HG03280 (cell line): ENCODE results near the gene CNNM1.
A peak's percentile ranks its signal among the peaks of the same experiment; 100 is the strongest.

Experiments used
- ATAC-seq: cut with Tn5 transposase; IDR thresholded peaks from one replicate; pipeline ENCODE4 v1.9.1; 2021; ENCODE audit warnings: mild to moderate bottlenecking, moderate library complexity; ENCODE audit not compliant: unreplicated experiment

CNNM1 gene

DNA sequence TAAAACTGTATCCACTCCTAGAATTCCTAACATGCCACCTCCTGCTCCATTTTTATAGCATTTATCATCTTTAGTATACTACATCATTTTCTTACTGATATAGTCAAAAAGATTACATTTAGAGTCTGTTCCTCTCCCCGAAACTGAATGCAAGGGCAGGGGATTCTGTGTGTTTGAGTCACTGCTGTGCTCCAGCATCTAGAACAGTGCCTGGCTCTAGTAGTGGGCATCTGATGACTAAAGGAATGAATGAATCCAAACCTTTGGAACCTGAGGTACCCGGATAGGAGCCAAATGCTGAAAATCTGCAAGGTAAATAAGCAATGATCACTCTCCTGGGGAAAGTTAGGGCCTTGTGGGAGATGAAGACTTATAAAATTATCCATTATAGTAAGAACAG, 82.4 kb downstream of the CNNM1 start:
- no peak for ATAC-seq

DNA sequence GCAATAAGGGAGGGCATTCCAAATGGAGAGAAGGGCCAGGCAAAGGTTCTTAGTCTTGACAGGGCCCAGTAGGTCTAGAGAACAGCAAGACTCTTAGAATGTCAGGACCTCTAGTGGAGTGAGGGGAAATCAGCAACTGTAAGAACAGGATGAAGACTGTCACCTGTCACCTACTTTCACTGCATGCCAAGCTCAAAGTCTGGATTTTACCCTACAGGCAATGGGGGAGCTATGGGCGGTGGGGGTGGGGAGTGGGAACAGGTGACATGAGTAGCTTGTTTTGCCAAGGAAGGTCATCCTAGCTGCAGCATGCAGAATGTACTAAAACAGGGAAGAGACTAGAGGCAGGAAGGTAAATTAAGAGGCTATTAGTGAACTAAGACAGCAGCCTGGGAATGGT, 82.9 kb downstream of the CNNM1 start:
- no peak for ATAC-seq

DNA sequence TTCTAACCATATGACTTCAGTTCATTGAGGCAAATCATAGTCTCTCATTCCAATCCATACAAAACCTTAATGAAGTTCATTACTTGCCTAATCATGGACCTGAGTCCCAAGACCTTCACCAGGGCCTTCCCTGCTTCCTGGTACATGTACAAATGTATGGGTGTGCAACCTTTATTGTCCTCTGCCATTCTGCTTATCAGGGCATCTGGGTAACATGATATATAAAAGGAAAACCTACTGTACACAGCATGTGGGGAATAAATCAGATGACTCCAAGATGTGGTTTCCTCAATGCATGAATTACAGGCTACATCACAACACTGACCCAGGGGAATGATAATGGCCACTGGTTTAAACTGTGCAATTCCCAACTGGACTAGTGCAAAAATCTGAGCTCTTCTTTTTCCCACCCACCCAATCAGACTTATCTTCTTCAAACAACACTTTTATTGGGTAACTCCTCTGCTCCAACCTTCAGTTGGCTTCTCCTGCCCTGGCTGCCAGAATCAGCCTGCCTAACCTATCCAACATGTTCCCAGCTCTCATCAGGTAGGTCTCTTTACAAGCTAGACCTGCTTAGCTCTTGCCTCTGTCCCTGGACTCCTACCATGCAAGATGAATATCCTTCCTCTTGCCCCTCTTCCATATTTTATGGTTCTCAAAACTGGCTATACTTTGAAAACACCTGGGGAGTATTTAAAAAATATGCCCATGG, 89.9 kb downstream of the CNNM1 start:
- ATAC-seq, result no peak

DNA sequence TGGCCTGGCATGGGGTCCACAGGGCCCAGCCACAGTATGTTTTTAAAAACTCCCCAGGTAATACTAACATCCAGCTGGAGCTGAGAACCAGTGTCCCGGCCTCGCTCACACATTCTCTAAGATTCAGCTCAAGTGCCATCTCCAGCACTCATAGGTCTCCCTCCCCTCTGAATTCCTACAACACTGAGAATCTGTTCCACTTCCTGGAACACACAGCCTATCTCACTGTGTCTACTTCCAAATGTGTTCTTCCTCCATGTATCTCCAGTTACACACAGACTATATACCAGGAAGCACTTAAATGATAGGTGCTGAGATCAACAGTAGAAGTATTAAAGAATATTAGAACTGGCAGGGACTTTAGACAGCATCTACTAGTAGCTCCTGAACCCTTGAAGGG, 90.5 kb downstream of the CNNM1 start:
- ATAC-seq, result no peak

DNA sequence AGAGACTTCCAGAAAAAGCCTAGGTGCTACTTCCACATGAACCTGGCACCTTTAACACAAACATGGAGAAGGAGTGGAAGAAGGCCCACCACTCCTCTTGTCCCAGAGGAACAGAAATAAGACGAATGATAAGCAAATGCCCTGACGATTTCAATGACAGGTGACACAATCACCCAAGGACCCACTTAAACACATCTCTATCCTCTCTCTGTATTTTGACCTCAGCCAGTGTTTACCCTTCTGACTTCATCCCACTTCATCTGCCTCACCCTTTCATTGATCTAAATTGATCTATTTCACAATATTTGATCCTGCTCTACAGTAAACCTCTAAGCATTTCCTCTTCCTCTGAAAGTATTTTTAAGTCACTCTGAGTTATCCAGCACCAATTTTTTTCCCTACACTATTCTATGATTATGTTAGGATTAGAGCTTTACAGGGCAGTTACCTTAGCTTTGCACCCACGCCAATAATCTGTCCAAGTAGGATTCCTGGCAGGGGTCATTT, 92.1 kb downstream of the CNNM1 start:
- no peak for ATAC-seq

DNA sequence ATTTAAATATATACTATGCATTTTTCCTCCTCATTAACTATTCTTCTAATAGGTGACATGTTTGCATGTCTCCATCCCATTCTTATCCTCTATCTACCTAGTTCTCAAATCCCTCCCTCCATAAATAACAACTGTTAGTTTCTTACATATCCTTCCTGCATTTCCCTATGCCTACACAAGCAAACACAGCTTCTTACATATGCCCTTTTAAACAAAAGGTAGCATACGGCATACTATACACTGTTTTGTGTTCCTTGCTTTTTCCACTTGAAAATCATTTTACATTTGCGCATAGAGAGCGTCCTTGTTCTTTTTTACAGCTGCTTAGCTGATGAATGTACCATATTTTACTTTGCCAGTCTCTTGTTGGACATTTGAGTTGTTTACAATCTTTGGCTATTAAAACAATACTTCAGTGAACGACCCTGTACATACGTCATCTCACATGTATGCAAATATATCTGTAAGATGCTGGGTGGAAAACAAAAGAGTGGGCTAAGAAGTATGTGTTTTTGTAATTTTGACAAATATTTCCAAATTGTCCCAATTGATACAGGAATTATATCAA, 93.5 kb downstream of the CNNM1 start:
- ATAC-seq, result no peak

DNA sequence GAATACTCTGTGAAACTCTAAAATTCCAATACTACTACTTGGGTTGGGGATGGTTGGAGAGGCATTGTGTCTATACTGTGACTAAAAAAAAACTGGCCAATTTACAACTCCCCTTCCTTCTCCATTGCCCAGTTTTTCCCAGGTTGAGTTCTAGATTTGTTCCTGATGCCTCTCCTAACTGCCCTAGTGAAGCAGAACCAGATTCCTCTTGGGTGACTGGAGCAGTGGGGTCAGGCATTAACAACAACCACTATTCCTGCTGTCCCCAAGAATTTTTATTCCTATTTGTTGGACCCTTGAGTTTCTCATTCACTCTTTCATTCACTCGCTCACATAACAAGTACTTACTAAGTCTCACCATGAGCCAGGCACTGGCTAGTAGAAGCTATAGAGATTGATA, 95.5 kb downstream of the CNNM1 start:
- ATAC-seq, result no peak

DNA sequence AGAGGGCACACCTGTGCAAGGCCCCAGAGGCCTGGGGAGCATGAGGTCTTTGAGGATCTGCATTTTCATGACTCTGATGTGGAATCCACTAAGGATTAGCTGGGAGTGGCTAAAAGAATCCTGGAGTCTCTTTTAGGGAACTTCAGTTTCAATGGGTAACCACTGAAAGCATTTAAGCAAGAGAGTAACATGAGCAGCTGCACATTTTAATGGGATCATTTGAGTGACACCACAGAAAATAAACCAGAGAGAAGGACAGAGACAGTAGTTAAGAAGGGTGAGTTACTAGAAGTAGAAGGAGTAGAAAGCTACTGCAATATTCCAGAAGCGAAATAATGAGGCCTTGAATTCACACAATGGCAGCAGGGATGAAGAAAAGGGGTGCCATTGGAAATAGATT, 96.0 kb downstream of the CNNM1 start:
- no peak for ATAC-seq

DNA sequence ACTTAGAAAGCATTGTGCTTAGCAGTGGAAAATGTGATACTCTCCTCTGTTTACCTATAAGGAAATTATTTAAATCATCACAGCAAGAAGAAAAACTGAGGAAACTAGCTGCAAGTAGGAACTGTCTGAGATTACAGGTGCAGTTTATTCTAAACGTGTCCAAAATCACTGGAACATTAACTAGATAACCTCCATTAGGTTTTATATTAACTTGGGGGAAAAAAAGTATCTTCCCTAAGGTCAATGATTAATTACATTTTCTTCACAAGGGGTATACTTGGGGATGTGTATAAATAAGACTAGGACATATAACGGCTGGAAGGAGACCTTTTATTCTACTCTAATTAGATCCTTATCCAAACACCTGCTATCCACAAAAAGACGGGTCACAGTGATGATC, 97.5 kb downstream of the CNNM1 start:
- no peak for ATAC-seq

DNA sequence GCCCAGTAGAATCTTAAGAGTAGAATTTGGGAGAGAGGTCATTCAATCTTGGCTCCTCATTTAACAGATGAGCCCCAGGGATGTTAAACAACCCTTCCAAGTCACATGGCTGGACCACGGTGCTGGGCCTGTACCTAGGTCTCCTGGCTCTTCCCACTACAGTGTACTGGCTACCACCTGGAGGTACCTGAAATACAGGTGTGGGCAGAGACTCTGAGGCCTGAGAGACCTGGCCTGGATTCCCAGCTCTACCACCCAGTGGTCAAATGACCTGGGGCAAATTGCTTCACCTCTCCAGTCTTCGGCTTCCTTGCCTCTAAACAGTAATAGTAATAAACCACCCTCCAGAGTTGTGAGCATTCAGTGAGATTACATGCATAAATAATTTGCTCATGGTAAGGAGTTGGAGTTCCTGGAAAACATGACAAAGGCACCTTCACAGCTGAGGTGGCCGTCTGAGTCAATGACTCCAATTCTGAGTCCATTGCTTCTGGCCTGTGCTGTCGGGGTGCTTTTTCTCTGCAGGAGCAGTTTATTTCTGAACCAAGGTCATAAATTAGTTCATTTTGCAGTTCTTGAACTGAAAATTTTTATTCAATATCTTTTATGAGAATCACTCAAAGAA, 98.5 kb downstream of the CNNM1 start:
- ATAC-seq, result no peak

DNA sequence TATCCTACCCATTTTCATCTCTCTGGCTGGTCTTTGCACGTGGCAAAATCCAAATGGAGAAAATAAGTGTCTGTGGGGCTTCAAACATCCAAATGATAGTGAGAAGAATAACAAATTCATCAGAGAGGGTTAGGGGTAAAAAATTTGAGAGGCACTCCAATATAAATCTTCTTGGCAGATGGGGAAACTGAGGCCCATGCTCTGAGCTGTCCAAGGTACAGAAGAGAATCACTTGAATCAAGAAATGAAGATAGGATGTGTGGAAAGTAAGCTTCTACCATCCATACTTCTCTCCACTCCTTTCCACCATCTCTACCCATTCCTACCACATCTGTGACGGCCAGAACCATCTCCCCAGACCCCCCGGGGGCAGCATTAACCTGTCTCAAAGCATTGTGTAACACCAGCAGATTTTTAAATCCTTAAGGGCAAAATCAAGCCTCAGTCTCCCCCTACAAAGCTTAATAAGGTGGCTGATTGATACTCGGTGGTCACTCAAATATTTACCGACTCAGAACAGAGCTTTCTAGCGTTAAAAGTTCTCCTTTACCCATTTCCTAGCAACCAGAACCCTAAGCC, 100.5 kb downstream of the CNNM1 start:
- ATAC-seq, result no peak

DNA sequence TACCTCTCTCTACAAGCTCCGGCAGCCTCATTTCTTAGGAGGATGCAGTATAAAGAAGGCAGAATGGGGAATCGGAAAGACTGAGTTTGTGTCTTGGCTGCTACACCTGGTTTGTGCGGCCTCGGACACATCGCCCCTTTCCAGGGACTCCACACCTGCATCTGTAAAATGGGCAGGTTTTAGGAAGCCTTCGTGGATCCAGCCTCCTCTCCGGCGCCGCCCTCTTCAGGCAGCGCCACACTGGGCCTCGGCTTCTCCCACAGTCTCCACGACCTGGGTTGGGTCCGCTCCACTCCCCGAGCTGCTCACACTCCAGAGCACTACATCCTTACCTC, 100.9 kb downstream of the CNNM1 start:
- peak; percentile 11 for ATAC-seq

DNA sequence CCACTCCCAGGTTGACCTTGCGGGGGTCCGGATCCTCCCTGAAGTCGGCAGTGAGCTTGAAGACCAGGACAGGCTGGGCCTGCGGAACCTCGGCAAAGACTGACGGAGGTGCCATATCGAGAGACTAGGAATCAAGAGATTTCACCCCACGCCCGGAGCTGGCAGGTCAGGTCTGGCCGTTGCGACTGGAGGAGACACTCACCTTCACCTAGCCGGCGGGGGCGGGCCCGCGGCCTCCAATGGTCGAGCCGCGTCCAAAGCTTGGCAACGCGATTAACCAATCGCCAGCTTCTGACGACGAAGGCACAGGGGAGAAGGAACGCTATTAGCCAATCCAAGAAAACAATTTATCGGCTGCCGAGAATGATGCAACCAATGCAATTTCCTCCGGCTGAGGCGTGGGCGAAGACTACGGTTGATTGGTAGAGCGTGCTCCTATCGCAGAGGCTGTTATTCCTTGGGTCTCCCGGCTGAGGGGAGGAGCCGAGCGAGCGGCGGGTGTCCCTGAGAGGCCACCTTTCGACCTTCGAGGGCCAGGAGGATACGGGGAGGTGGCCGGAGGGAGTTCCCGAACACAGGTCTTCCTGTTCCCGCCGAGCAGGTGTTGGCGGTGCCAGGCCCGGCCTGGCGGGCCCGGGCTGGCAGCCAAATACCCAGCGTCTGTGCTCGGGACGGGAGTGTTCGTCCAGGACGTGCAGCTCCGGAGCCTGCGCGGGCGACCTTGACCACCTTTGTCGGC, 101.5 kb downstream of the CNNM1 start, which contains the start of gene GOT1:
GOT1 (minus strand) TSS at position 174 of the 739 bp plus-strand sequence; CDS start at position 115, 59 bp downstream.
- peak; percentile 96 for ATAC-seq

DNA sequence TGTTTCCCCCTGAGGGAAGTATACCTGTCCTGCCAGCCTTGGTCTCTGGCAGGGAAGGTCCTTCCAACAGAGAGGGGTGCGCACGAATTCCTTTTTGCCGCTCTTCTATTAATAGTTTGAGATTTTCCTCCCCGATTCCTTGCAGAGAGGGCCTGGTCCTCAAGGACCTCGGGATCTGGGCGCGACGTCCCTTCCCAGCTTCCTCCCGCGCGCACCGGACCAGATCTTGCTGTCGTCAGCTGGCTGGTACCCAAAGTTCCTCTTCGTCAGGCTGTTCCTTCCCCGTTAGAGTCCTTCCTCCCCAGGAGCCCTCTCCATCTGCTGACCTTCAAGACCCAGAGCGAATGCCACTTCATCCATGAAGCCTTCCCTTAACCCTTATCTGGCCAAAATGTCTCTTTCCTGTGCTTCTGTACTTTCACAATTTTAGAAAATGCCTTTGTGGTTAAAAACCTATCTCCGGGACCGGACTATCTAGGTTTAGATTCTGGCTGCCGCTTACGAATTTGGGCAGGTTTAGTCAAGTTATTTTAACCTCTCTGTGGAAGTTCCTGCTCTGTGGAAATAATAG, 102.1 kb downstream of the CNNM1 start:
- ATAC-seq, result no peak

DNA sequence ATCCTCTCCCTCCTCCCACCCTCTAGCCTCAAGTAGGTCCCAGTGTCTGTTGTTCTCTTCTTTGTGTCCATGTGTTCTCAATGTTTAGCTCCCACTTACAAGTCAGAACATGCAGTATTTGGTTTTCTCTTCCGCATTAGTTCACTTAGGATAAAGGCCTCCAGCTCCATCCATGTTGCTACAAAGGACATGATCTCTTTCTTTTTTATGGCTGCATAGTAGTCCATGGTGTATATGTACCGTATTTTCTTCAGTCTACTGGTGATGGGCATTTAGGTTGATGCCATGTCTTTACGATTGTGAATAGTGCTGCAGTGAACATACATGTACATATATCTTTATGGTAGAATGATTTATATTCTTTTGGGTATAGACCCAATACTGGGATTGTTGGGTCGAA, 102.9 kb downstream of the CNNM1 start:
- no peak for ATAC-seq

DNA sequence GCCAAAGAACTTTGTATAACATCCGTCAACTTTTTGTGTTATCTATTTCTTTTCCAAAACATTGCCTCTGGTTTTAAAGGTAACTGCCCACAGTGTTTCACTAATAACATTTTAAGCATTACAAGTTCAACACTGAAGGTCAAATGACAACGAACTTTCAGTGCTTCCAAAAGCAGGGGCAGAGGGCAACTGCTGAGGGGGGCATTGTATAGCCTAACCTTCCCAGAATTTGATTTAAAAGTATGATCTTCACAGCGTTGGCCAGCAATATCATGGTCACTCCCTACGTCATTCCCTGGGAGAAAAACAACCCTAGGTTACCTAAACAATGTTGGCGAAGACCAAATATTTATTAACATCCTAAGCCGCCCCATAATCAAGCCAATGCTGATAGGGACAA, 103.7 kb downstream of the CNNM1 start:
- no peak for ATAC-seq

DNA sequence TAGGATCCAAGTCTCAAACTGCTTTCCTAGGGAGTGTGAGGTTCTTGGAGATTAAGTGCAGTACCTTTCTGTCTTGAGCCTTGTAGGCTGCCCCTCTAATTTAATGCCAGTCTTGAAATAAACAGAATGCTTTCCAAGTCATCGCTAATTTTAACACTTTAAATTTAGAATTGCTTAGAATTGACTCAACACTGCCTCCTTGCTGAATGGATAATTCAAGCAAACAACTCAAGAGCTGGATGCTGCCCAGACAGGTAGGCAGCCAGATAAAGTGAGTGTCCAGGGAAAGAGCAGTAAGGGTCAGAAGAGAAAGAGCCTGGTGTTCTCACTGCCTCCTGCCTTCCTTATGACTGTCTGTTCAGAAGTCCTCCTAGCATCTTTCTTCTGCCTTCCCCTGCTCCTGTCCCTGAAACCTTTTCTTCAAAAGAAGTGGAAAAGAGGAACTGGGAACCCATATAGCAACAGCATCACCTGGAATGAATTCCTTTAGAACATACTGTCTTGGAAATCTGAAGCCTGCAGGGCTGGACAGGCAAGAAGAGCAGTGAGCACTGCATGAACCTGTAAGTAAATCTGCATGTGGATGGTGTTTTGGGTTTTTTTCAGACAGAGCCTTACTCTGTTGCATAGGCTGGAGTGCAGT, 104.3 kb downstream of the CNNM1 start:
- no peak for ATAC-seq

DNA sequence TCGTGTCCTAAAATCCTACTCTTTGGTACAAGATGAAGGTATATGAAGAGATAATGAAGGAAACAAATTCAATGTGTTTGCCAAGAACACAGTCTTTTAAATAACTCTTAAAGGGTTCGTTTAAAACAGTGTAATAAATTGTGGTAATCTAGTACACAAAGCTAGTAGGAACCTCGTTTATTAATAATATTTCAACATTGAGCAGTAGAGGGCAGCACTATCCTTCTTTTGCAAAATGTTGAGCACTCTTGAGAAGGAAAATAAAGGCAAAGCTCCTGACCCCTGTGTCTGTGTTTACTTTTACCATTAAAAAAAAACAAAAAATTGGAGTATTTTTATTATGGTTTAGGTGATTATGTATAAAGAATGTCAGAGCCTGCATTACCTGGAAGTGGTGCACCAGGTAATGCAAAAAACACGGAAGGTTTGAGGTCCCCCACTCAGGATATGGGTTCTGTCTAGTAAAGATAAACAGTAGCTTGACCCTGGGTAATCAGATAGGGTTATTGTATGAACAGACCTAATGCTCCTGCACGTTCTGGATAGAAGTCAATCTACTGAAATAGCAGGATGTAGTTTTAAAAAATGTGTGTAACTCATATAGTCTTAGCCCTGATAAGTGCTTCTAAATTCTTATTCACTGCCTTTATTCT, 107.0 kb downstream of the CNNM1 start:
- ATAC-seq, result peak; percentile 53

DNA sequence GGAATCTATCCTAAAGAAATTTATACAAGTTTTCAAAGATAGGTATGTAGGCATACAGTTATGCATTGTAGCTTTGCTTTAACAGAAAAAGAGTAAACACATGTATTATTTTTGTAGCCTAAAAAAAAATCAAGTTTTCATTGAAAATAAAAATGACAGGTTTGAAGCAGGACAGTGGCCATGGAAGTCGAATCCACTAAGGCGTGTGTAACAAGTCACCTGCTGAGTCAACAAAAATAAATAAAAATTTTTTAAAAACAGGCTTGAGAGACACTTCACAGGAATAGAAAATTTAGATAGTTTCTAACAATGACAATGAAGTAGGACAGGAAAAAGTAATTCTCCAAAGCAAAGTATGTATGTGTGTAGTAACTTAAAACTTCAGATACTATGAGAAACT, 109.7 kb downstream of the CNNM1 start:
- no peak for ATAC-seq

DNA sequence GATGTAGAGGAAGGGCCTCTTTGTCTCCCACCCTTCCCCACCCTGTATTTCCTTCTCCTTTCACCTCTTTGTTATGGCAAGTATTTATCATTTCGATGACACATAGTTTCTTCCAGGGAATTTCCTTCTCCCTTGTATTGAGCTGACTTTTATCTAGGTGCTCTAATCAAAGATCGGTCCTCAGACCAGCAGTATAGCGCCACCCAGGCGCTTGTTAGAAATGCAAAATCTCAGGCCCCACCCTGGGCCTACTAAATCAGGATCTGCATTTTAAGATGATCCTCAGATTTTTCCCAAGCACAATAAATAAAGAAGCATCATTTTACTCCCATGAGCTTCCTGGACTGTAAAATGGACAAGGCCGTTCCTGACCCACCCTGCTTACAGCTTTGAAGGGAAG, 113.2 kb downstream of the CNNM1 start:
- no peak for ATAC-seq
